NOMO-1 treated with dmso at 0.1 percent for 144 hours (cell line): ENCODE measurements around the gene COL7A1.
"Not testable (repeated sequence)": the region's sequence is repeated elsewhere in the genome, so short reads cannot be mapped to it uniquely, and the experiment has no call there.

Experiments
- DNase-seq: peaks from one replicate; lab custom pipeline; 2025; ENCODE audit not compliant: unreplicated experiment; lab: John Stamatoyannopoulos, UW

The COL7A1 gene

GRCh38 chr3:48564667-48565066, 30.5 kb downstream of the COL7A1 start:
- no peak for DNase-seq

GRCh38 chr3:48564022-48564421, 31.1 kb downstream of the COL7A1 start:
- DNase-seq, result peak; percentile 78

- DNase-seq, result no peak
Measured at GRCh38 chr3:48563382-48563918, 31.7 kb downstream of the COL7A1 start, which contains the start of gene UCN2. Gene UCN2, minus strand, starts transcription at chr3:48563781. Its CDS starts 657 bp downstream, at chr3:48563124.

- DNase-seq, result no peak
Measured at GRCh38 chr3:48562367-48563095, 32.6 kb downstream of the COL7A1 start.

GRCh38 chr3:48561045-48561736, 33.9 kb downstream of the COL7A1 start:
- peak; percentile 36 for DNase-seq

GRCh38 chr3:48560648-48561018, 34.5 kb downstream of the COL7A1 start:
- no peak for DNase-seq

- DNase-seq, result peak; percentile 35
Measured at GRCh38 chr3:48558493-48559134, 36.5 kb downstream of the COL7A1 start.

GRCh38 chr3:48556796-48557626, 38.1 kb downstream of the COL7A1 start, which contains the start of gene PFKFB4:
Gene PFKFB4, minus strand, starts transcription at chr3:48556803. Its CDS starts 26 bp downstream, at chr3:48556777.
- peak; percentile 99 for DNase-seq

GRCh38 chr3:48555949-48556795, 39.0 kb downstream of the COL7A1 start:
- no peak for DNase-seq

GRCh38 chr3:48555231-48555948, 39.7 kb downstream of the COL7A1 start:
- DNase-seq, result no peak

GRCh38 chr3:48553886-48554845, 41.0 kb downstream of the COL7A1 start:
- no peak for DNase-seq

- no peak for DNase-seq
Measured at GRCh38 chr3:48553361-48553760, 41.8 kb downstream of the COL7A1 start.

GRCh38 chr3:48552111-48552951, 42.8 kb downstream of the COL7A1 start:
- no peak for DNase-seq

GRCh38 chr3:48551651-48552050, 43.5 kb downstream of the COL7A1 start:
- DNase-seq, result not testable (repeated sequence)

GRCh38 chr3:48548729-48549705, 46.1 kb downstream of the COL7A1 start:
- DNase-seq, result peak; percentile 89

- no peak for DNase-seq
Measured at GRCh38 chr3:48548126-48548525, 47.0 kb downstream of the COL7A1 start.
